Stimulated activated naive CD8-positive, alpha-beta T cell treated with anti-CD3 and anti-CD28 coated beads, Interleukin-15, Interleukin-2, amounts not matched to agents 100 ng/mL and 50 ng/mL, for 24 hours (primary cell): ENCODE measurements around the gene BEX1.
"Not testable (repeated sequence)": the region's sequence is repeated elsewhere in the genome, so short reads cannot be mapped to it uniquely, and the experiment has no call there.

Experiments used
- H3K27ac Mint-ChIP-seq: one replicate; pipeline ENCODE4 v1.8.0; 2021; ENCODE audit warnings: mild to moderate bottlenecking, mixed read lengths
- H3K27me3 Mint-ChIP-seq: one replicate; pipeline ENCODE4 v1.8.0; 2021; ENCODE audit warnings: mixed read lengths
- H3K36me3 Mint-ChIP-seq: one replicate; pipeline ENCODE4 v1.8.0; 2021; ENCODE audit warnings: low read depth, mixed read lengths
- H3K4me1 Mint-ChIP-seq: one replicate; pipeline ENCODE4 v1.8.0; 2021; ENCODE audit warnings: low read depth, mixed read lengths
- H3K4me3 Mint-ChIP-seq: one replicate; pipeline ENCODE4 v1.8.0; 2021; ENCODE audit warnings: mild to moderate bottlenecking, mixed read lengths
- H3K9me3 Mint-ChIP-seq: one replicate; pipeline ENCODE4 v1.8.0; 2021; ENCODE audit warnings: mixed read lengths

The BEX1 gene

DNA sequence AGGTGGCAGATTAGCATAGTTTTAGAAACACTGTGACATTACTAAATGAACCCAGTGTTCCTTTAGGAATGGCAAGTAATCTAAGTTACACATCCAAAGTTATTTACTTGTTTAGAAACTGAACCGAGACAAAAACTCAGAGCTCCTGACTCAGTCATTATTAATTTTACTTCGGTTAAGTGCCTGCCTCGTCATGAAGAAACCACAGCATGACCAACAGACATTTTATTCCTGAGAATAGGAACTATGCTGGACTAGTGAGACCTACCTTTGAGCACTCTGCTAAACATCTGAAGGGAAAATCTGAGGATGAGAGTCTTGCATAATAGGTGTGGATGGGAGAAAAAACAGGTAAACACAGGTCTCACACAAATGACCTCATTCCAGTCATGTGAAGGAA lies 2.5 kb downstream of the BEX1 start:
- no peak overlapping the region for H3K4me3 Mint-ChIP-seq
- H3K27me3 Mint-ChIP-seq = peaks cover 13% of the 10 kb centered on the region
- no peak overlapping the region for H3K27ac Mint-ChIP-seq
- no peaks in the 10 kb centered on the region for H3K9me3 Mint-ChIP-seq
- H3K4me1 Mint-ChIP-seq = no peaks in the 10 kb centered on the region
- no peaks in the 10 kb centered on the region for H3K36me3 Mint-ChIP-seq

DNA sequence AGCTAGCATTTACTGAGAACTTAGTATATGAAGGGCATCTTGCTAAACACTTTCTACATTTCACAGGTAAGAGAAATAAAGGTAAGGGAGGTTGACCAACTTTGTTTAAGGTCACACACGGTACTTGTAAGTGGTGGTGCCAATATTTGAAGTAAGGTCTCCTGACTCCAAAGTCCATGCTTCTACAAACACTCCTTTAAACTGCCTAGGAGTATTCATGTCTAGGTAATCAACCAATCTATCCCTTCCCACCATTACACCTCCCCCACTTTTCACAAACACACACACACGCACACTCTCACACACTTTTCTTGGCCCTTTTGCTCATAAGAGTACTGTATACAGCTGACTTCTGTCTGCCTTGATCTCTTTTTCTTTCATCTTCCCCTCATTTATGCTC lies 7.1 kb downstream of the BEX1 start:
- H3K36me3 Mint-ChIP-seq = no peaks in the 10 kb centered on the region
- no peaks in the 10 kb centered on the region for H3K9me3 Mint-ChIP-seq
- no peak overlapping the region for H3K4me3 Mint-ChIP-seq
- no peaks in the 10 kb centered on the region for H3K27me3 Mint-ChIP-seq
- H3K4me1 Mint-ChIP-seq = no peaks in the 10 kb centered on the region
- no peak overlapping the region for H3K27ac Mint-ChIP-seq

DNA sequence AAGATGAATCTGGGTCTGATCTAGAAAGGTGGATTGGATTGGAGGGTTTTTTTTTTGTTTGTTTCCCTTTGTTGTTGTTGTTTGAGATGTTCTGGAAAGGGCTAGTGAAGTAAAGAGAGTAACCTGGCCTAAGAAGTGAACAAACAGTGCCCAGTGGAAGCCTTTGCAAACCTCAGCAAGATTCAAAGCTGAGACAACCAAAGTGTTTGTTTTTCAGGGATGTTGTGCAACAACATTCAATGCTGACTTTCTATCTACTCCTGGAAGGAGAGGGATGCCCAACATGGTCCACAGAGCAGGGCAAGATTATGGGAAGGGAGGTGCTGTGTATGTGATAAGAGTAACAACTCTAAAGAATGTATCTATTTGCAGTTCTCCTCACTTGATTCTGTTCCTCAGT lies 11.3 kb downstream of the BEX1 start:
- Mint-ChIP-seq H3K4me1 (no peaks in the 10 kb centered on the region), H3K27me3 (peaks cover 7% of the 10 kb centered on the region), H3K27ac (no peak overlapping the region), H3K9me3 (no peaks in the 10 kb centered on the region), H3K4me3 (no peak overlapping the region), H3K36me3 (no peaks in the 10 kb centered on the region)

DNA sequence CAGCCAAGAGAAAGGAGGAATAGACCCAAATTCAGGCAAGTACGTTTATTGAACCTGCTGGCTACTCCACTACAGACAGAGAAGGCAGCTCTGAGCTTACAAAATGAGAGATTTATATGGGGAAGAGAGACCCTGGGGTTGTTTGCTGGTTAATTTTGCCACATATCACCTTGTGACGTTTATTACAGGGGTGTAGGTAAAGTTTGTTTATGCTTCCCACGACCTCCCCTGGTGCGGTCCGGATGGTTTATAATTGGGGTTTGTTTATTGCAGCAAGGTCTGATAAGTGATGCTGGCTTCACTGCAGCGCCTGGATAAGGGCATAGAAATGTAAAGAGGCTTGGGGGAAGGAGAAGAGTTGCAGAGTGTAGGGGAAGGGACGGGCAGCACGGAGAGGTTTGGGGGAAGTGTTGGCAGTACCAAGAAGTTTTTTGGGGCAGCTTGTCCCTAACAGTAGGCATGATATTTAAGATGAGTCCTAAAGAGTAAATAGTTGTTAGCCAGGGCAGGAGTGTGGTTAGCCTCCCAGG lies 12.6 kb downstream of the BEX1 start:
- Mint-ChIP-seq H3K27ac (no peak overlapping the region), H3K36me3 (no peaks in the 10 kb centered on the region), H3K9me3 (no peaks in the 10 kb centered on the region), H3K4me3 (no peak overlapping the region), H3K27me3 (peaks cover 7% of the 10 kb centered on the region), H3K4me1 (no peaks in the 10 kb centered on the region)

DNA sequence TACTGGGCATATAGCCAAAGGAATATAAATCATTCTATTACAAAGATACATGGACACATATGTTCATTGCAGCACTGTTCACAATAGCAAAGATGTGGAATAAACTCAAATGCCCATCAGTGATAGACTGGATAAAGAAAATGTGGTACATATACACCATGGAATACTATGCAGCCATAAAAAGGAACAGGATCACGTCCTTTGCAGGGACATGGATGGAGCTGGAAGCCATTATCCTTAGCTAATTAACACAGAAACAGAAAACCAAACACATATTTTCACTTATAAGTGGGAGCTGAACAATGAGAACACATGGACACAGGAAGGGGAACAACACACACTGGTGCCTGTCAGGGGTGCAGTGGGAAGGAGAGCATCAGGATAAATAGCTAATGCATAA lies 30.6 kb downstream of the BEX1 start:
- H3K27ac Mint-ChIP-seq, H3K9me3 Mint-ChIP-seq, H3K36me3 Mint-ChIP-seq, H3K4me1 Mint-ChIP-seq, H3K4me3 Mint-ChIP-seq, H3K27me3 Mint-ChIP-seq: not testable (repeated sequence)

DNA sequence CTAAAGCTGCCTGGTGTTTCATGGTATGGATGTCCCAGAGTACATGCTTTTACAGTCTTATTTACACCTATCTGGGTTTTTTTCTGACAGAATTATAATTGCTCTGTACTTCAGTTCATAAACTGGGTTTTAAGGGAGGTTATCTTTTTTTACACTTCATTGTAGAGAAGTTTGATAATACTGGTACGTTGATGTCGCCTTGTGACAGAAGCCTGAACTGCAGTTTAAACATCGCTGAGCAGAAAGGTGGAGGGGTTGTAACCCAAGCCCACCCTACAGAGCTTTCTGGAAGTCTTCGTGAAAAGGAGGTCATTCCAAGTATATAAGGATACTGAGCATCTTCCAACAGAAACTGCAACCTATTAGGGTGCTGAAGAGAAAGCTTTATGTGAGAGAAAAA lies 46.4 kb downstream of the BEX1 start:
- Mint-ChIP-seq H3K4me1 (no peaks in the 10 kb centered on the region), H3K36me3 (no peaks in the 10 kb centered on the region), H3K27me3 (peaks cover 5% of the 10 kb centered on the region), H3K9me3 (no peaks in the 10 kb centered on the region), H3K27ac (no peak overlapping the region), H3K4me3 (no peak overlapping the region)

DNA sequence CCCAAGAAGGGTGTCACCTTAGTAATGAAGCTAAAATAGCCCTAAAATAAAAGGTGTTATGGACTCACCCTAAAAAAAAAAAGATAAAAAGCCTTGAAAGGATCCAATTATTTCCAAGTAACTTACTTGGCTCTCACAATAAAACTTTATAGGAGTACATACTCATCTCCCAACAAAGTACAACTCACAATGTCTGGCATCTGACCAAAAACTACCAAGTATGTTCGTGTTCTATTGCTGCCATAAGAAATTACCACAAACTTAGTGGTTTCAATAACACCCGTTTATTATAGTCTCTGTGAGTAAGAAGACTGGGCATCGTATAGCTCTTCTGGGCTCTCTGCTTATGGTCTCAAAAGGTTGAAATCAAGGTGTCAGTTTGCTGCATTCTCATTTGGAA lies 51.0 kb downstream of the BEX1 start:
- H3K9me3 Mint-ChIP-seq = no peaks in the 10 kb centered on the region
- no peak overlapping the region for H3K4me3 Mint-ChIP-seq
- no peaks in the 10 kb centered on the region for H3K27me3 Mint-ChIP-seq
- H3K36me3 Mint-ChIP-seq = no peaks in the 10 kb centered on the region
- no peak overlapping the region for H3K27ac Mint-ChIP-seq
- no peaks in the 10 kb centered on the region for H3K4me1 Mint-ChIP-seq
